ENCODE measurements around the gene NDUFS6.
"Not testable (repeated sequence)": the region's sequence is repeated elsewhere in the genome, so short reads cannot be mapped to it uniquely, and the experiment has no call there.

The NDUFS6 gene

GRCh38 chr5:1784197-1785050 lies 16.8 kb upstream of the NDUFS6 start:
- no peak for DNase-seq

DNA sequence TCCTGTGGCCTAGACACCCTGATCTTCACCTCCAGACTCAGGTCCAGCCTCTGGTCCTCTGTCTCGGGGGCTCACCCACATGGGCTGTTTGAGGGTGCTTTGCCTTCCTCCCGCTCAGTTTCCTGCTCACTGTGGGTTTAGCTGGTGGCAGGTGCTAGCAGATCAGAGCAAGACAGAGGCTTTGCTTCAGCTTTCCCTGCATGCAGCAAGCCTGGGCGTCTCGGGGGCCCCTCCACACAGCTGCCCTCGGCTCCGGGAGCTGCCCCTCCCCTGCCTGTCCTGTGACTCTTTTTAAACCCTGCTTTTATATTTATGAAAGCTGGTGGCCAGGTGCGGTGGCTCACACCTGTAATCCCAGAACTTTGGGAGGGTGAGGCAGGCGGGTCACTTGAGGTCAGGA lies 16.1 kb upstream of the NDUFS6 start:
- DNase-seq = no peak

GRCh38 chr5:1785984-1786383 lies 15.2 kb upstream of the NDUFS6 start:
- DNase-seq = no peak

DNA sequence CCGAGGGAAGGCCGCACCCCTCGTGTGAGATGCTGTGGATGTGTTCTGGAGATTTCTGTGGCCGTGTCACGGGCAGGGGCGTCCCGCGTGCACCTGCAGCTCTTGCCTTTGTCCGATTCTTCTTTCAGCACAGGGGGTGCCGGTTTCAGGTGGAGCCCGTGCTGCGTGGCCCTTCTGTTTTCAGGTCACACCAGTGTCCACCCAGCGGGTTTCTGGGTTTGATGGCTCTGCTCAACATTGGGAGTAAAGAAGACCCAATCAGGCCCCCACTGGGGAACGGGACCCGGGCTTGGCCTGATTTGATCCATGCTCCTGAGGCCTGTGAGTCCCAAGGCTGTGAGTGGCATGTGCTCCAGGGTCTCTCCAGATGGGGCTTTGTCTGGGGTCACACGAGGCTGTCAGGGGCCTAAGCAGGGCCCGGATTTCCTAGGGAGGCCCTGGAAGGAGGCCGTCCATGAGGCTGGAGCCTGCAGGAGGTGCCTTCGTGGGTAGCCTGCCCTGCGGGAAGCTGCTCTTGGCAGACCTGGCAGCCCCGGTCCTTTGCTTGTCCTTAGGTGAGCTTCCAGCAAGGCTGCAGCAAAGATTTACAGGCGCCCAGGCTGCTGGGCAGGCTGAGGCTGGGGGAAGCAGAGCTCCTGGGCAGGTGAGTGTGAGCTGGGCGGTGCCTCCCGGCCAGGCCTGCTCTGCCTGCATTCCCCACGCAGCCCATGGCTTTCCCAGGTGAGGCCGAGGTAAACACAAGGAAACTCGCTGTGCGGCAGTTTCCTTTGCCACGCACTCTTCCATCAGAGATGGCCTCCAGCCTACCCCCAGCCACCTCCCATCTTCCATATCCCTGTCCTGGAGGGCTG lies 14.4 kb upstream of the NDUFS6 start:
- DNase-seq = no peak

DNA sequence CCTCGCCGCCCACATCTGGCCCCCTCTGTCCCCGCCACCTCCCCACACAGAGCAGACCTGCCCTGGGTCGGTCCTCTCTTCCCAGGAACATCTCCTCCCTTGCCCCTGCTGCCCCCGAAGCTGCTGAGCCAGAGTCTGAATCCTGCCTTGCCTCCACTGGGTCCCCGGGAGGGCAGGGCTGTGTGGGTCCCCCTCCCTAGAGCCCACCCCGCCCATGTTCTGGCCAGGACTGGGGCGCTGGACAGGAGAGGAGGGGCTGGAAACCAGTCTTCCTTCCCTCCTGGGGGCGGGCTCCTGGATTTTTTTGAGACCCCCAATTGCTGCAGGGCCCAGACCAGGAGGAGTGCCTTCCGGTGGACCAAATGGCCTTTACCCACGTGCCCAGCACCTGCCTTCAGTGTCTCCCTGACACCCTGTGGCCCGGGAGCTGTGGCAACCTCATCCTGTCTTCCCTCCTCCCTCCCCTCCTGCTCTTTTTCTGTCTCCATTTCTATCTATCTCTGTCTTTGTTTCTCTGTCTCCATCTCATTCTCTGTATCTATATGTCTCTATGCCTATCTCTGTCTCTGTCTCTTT lies 13.6 kb upstream of the NDUFS6 start:
- no peak for DNase-seq

GRCh38 chr5:1788200-1788599 lies 13.0 kb upstream of the NDUFS6 start:
- DNase-seq = no peak

GRCh38 chr5:1788828-1789227 lies 12.4 kb upstream of the NDUFS6 start:
- no peak for DNase-seq

GRCh38 chr5:1789438-1789833 lies 11.8 kb upstream of the NDUFS6 start:
- DNase-seq = not testable (repeated sequence)

GRCh38 chr5:1789834-1790471 lies 11.3 kb upstream of the NDUFS6 start:
- no peak for DNase-seq

- no peak for DNase-seq
These were observed 10.0 kb upstream of the NDUFS6 start for GRCh38 chr5:1791176-1791575.

GRCh38 chr5:1792842-1793266 lies 8.4 kb upstream of the NDUFS6 start:
- DNase-seq = no peak

DNA sequence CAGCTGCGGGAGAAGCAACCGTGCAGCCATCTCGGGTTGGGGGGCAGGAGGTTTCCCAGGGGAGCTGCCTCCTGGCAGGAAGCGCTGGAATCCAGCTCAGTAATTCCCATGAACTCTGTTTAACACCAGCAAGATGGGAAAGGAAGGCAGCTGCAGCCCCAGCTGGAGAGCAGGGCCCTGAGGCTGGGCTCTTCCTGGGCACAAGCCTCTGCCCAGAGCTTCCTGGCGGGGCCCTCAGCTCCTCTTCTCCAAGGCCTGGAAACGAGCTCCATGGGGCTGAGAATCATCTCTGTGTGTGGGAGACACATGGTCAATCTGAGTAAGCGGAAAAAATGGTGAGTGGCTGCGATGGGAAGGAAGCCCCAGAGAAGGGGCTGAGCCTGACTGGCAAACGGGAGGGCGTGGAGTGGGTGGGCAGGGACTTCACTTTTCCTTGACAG lies 7.9 kb upstream of the NDUFS6 start:
- DNase-seq = no peak

DNA sequence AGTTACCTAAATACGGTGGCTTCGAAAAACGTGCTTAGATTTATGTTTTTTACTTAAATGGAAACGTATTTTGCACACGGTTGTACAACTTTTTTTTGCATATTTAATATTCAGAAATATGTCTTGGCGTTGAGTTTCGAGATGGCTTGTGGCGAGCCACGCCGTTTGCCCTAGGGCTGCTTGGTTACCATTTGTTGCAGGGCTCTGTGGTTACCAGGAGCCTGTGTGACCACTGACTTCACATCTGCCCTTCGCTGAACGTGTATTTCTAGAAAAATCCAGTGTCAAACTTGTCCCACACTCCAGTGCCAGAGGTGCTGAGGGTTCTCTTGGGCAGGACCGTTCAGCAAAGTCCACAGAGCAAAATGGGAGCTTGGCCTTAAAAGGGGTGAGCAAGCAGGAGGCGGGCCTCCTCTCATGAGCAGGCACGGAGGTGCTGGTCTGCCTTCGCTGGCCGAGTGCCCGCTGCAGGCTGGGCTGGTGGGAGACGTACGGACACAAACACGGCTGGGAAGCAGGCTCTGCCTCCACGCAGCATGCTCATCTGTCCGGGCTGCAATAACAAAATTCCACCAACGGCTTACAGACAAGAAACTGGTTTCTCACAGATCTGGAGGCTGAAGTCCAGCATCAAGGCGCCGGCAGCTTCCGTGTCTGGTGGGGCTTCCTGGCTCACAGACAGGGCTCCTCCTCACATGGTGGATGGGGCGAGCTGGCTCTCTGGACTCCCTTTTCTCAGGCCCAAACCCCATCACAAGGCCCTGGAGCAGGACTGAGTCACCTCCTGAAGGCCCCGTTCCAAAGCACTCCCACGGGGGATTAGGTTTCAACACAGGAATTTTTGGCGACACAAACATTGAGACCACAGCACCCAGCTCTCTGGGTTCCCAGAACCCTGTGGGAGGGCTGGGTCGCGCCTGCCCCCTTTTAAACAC lies 7.0 kb upstream of the NDUFS6 start:
- no peak for DNase-seq

DNA sequence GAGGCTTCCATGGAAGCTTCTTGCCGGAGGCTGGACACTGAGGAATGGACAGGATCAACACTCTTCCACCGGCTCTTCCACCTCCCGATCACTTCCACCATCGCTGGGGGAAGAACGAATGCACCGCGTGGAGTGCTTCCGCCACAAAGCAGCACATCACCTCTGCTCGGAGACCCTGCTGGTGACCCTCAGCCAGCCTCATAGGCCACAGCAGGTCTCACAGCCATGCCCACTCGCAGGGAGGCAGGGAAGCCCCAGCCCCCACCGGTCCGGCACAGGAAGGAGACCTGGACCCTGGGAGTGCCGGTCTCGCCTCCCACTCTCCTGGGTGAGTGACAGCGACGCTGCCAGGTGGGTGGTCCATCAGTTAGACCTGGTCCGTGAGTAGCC lies 6.3 kb upstream of the NDUFS6 start:
- DNase-seq = no peak

DNA sequence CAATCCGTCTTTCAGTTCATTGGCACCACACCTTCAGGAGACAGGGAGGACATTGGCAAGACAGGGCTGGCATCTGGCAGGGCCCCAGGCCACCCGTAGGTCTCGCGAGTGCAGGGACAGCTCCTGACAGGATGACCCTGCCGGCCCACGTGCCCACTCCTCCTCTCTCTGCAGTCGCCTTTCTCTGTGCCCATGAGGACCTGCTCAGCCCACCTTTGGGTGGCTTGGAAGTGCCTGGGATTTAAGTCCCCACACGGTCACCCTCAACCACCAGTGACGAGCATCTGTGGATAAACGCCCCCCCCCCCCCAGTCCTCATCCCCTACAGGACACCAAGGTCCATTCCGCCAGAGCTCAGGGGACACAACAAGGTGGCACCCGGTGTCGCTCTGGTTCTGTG lies 5.7 kb upstream of the NDUFS6 start:
- no peak for DNase-seq

DNA sequence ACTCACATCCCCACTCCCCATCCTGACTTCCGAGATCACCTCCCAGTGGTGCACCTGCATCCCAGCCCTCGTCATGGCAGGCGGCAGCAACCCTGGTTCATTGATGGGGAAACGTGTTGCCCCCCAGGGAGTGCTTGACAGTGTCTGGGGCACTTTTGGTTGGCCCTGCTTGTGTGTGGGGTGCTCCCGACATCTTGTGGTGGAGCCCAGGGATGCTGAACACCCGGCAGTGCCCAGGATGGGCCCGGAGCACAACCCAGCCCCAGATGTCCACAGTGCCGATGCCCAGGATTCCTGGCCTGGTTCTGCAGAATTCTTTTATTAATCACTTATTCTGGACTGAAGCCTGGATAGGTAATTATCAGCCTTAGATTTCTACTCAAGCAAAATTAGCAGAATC lies 5.3 kb upstream of the NDUFS6 start:
- no peak for DNase-seq

DNA sequence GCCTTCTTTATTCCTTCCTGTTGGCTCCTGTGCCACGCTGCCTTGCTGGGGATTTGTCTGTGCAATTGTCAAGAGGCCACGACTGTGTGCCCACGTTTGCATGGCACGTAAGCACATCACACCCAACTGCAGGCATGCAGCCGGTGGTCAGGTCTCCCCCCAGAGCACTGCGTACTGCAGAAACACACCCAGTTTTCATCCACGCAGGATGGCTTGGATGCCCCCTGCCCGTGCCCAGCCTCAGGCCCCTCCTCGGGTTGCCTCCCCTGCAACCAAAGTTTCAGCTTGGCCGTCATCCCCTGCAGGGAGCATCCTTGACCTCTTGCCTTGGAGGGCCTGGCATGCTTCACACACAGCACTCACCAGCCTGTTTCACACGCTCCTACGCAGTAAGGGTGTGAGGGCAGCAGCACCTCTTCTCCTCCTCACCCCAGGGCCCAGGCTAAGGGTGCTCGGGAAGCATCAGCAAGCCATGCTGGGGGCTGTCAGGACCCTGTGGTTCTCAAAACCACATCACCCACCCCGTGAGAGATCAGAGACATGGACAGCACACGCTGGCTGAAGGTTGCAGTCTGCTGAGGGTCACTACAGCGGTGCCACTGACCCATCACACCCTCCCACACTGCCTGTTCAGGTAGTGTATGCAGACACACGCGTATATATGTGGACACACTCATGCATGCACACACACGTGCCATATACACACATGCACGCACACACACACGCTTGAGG lies 4.7 kb upstream of the NDUFS6 start:
- no peak for DNase-seq

GRCh38 chr5:1797103-1797800 lies 4.0 kb upstream of the NDUFS6 start:
- DNase-seq = no peak

DNA sequence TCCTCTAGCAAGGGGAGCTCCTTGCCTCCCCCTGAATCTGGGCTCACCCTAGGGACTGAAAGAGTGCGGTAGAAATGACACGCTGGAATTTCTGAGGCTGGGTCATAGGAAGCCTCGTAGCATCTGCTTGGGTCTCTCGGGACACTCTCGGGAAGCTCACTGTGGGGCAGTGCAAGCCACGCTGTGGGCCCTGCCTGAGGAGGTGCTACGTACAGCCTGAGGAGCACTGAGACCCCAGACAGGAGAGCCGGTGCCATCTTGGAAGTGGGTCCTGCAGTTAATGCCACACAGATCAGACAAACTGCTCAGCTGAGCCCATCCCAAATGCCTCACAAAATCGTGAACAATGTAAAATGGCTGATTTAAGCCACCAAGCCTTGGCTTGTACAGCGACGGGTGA lies 3.4 kb upstream of the NDUFS6 start:
- DNase-seq = no peak

- not testable (repeated sequence) for DNase-seq
These were observed 2.6 kb upstream of the NDUFS6 start for GRCh38 chr5:1798589-1798988.

Data from NCI-H2029 (cell line).